NCI-H146 treated with DMSO at 0.1 percent for 48 hours (cell line): ENCODE data around the gene TMEM14C.

Experiments
- DNase-seq: peaks from one replicate; lab custom pipeline; 2025; ENCODE audit not compliant: unreplicated experiment; lab: John Stamatoyannopoulos, UW

Gene TMEM14C

GRCh38 chr6:10722820-10723566 is at the start of gene TMEM14C:
TMEM14C (plus strand) TSS chr6:10723070; CDS start chr6:10724614, 1,544 bp downstream.
- peak; percentile 94 for DNase-seq

- DNase-seq = no peak
Observed at GRCh38 chr6:10676403-10676802, 46.5 kb upstream of the TMEM14C start.

- no peak for DNase-seq
Observed at GRCh38 chr6:10678456-10678855, 44.4 kb upstream of the TMEM14C start.

DNA sequence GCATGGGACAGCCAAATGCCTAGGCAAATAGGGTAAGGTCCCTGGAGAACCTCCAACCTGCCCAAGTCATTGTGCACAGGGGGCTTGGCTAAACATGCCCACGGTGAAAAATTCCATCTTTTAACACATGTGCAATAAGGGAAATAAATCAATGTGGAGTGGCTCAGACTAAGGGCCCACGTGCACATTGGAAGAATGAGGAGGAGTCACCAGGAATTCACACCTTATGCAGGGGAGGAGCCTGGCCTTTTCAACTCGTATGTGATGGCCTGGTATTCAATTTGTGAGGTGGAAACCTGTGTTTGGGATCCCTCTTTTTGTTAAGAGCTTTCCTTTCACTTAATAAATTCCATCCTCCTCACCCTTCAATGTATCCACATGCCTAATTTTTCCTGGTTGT is 41.1 kb upstream of the TMEM14C start:
- DNase-seq = no peak

DNA sequence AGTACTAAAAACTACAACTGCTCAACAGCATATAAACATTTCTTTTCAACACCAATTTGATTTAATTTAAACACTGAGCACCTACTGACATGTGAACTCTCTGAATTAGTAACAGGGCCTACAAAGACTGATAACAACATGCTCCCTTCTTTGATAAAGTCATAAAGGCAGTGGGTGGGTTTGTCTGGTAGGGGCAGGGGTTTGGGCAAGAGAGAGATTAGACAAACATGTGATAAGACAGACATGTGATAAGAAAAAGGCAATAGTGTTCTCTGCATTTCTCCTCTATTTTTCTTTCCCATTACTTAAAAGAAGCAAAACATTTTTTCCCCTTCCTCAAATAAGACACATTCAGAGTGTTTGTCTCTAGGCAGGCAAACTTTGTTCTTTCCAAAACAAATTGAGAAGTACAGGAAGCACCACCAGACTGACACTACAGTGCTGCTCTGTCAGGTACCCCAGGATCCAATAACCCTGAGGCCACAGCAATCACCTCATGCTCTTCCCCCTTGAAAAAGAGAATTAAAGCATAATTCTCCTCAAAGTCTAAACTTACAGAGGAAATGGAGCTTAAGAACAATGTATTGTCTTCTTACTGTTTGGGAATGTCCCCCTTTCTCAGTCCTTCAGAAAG is 40.4 kb upstream of the TMEM14C start:
- DNase-seq = no peak

DNA sequence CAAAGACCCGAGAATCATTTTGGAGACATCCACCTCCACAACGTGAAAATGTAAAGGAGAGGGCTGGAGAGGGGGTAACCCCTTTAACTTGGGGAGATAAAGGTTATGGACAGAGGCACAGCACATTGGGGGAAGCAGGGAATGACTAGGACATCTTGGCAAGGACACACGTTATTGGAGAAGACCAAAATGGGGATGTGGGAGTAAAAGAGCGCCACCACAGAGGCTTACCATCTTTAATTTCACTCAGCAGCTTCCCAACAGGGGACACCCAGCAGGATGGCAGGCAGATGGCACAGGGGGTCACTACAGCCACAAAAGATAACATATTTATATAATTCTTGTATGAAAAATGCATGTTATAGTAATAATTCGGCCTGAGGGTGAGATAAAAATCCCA is 38.3 kb upstream of the TMEM14C start:
- no peak for DNase-seq

- DNase-seq = no peak
Observed at GRCh38 chr6:10685092-10685915, 37.6 kb upstream of the TMEM14C start.

DNA sequence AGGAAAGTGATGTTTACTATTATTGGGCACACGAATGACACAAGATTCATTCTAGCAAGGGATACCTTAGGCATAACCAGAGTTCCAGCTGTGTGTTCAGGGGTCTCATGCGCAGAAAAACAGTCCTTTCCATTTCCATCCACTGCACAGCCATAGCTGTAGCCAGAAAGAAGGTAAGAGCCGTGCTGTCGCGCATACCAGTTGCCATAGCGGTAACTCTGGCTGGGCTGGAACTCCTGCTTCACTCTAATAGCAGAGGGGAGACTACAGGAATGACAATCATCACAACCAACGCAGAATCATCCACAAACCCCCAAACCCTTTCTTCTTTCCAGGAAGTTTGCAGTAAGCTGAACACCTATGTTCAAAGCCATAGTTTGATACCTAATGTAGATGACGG is 36.0 kb upstream of the TMEM14C start:
- no peak for DNase-seq

GRCh38 chr6:10687582-10687981 is 35.3 kb upstream of the TMEM14C start:
- peak; percentile 40 for DNase-seq

- DNase-seq = no peak
Observed at GRCh38 chr6:10690651-10691445, 32.0 kb upstream of the TMEM14C start.

GRCh38 chr6:10692965-10693538 is 29.8 kb upstream of the TMEM14C start:
- DNase-seq = no peak

GRCh38 chr6:10694302-10695085 is 28.4 kb upstream of the TMEM14C start, which contains the start of the genes C6orf52 and PAK1IP1:
C6orf52 (minus strand) TSS chr6:10694616; CDS start chr6:10687550, 7,066 bp downstream.
PAK1IP1 (plus strand) TSS chr6:10694972; CDS start chr6:10694986, 14 bp downstream.
- peak; percentile 94 for DNase-seq

DNA sequence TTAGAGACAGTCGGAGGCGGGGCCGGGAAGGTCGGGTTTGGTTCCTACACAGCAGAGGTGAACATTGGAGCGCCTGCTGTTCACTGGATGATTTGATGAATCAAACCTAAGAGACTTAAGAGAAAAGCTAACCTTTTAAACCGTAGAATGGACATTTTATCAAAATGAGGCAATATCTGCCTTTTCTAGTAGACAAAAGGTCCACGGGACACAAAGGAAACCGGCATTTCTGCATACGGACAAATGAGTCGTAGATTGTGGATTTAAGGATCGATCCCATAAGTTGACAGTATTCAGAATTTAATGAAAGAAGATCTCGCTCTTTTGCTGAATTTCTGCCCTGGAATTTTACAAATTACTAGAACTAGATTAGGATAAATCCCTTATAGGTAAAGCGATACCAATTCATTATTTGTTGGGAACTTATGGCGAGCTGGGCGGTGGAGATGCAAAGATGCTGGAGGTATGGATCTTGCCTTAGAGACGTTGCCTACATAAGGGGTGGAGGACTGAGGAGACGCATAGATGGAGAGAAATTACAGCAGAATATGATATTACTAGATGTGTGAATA is 27.7 kb upstream of the TMEM14C start:
- DNase-seq = no peak

GRCh38 chr6:10696655-10697054 is 26.2 kb upstream of the TMEM14C start:
- no peak for DNase-seq

DNA sequence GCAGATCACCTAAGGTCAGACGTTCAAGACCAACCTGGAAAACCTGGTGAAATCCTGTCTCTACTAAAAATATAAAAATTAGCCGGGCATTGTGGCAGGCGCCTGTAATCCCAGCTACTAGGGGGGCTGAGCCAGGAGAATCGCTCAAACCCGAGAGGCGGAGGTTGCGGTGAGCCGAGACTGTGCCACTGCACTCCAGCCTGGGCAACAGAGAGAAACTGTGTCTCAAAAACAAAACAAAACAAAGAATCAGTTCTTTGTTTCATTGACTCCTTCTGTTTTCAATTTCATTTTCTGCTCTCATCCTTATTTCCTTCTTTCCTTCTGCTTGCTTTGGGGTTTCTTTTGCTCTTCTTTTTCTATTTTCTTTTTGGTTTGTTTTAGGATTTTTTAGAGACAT is 8.9 kb upstream of the TMEM14C start:
- no peak for DNase-seq

- DNase-seq = no peak
Observed at GRCh38 chr6:10719296-10719963, 3.4 kb upstream of the TMEM14C start.

GRCh38 chr6:10719964-10720264 is 3.0 kb upstream of the TMEM14C start:
- no peak for DNase-seq

DNA sequence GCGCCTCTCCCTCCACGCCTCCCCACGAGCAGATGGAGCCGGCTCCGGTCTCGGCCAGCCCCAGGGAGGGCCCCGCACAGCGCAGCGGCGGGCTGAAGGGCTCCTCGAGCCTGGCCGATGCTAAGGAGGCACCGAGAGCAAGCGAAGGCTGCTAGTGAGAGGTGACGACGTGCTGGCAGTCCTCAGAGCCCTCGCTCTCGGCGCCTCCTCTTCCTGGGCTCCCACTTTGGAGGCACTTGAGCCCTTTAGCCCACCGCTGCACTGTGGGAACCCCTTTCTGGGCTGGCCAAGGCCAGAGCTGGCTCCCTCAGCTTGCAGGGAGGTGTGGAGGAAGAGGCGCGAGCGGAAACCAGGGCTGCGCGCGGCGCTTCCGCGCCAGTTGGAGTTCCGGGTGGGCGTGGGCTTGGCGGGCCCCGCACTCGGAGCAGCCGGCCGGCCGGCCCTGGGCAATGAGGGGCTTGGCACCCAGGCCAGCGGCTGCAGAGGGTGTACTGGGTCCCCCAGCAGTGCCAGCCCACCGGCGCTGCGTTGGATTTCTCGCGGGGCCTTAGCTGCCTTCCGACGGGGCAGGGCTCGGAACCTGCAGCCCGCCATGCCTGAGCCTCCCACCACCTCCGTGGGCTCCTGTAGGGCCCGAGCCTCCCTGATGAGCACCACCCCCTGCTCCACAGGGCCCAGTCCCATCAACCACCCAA is 2.5 kb upstream of the TMEM14C start:
- DNase-seq = no peak
